ENCODE measurements around the gene GLRX5. TPM values are rescaled to one million over a fixed set of nuclear protein-coding genes. Genes with fewer than 3 reads are reported as not detected.
A peak's percentile ranks its signal among the peaks of the same experiment; 100 is the strongest.

GLRX5 gene
- total RNA-seq, 2 donors from 2014 or later = 14.8 to 17.7 TPM

- H3K9me3 ChIP-seq (ENCODE audit: control insufficient read depth, low read length, poor library complexity, severe bottlenecking) = no peaks in the 10 kb centered on the region
- Mint-ChIP-seq H3K27me3 (no peaks in the 10 kb centered on the region), H3K4me1 (peaks cover 40% of the 10 kb centered on the region), H3K4me3 (no peak overlapping the region), H3K27ac (no peak overlapping the region), H3K36me3 (ENCODE audit: low read depth) (no peaks in the 10 kb centered on the region)
- DNase-seq (no peak), ATAC-seq (no peak)
Measured at GRCh38 chr14:95537298-95538089, 2.6 kb downstream of the GLRX5 start.

- ATAC-seq (no peak), DNase-seq (no peak)
- H3K27ac Mint-ChIP-seq = no peak overlapping the region
- no peaks in the 10 kb centered on the region for H3K27me3 Mint-ChIP-seq
- no peak overlapping the region for H3K4me3 Mint-ChIP-seq
- H3K9me3 ChIP-seq (ENCODE audit: control insufficient read depth, low read length, poor library complexity, severe bottlenecking) = no peaks in the 10 kb centered on the region
- no peaks in the 10 kb centered on the region for H3K36me3 Mint-ChIP-seq (ENCODE audit: low read depth)
- H3K4me1 Mint-ChIP-seq = peaks cover 29% of the 10 kb centered on the region
Measured at GRCh38 chr14:95538801-95539509, 4.1 kb downstream of the GLRX5 start.

GRCh38 chr14:95540236-95540855, 5.5 kb downstream of the GLRX5 start:
- no peaks in the 10 kb centered on the region for H3K36me3 Mint-ChIP-seq (ENCODE audit: low read depth)
- peak overlapping the region; percentile 73 for H3K27ac Mint-ChIP-seq
- DNase-seq (no peak), ATAC-seq (no peak)
- H3K4me3 Mint-ChIP-seq = no peak overlapping the region
- peaks cover 23% of the 10 kb centered on the region for H3K4me1 Mint-ChIP-seq
- no peaks in the 10 kb centered on the region for H3K9me3 ChIP-seq (ENCODE audit: control insufficient read depth, low read length, poor library complexity, severe bottlenecking)
- H3K27me3 Mint-ChIP-seq = no peaks in the 10 kb centered on the region

- H3K9me3 ChIP-seq (ENCODE audit: control insufficient read depth, low read length, poor library complexity, severe bottlenecking) = no peaks in the 10 kb centered on the region
- H3K4me1 Mint-ChIP-seq = peaks cover 15% of the 10 kb centered on the region
- H3K27ac Mint-ChIP-seq = peak overlapping the region; percentile 73
- H3K36me3 Mint-ChIP-seq (ENCODE audit: low read depth) = no peaks in the 10 kb centered on the region
- no peak for ATAC-seq
- H3K27me3 Mint-ChIP-seq = no peaks in the 10 kb centered on the region
- DNase-seq = no peak
- H3K4me3 Mint-ChIP-seq = no peak overlapping the region
Measured at GRCh38 chr14:95541346-95541745, 6.5 kb downstream of the GLRX5 start.

GRCh38 chr14:95541932-95542930, 7.4 kb downstream of the GLRX5 start:
- no peak for DNase-seq
- H3K9me3 ChIP-seq (ENCODE audit: control insufficient read depth, low read length, poor library complexity, severe bottlenecking) = no peaks in the 10 kb centered on the region
- H3K36me3 Mint-ChIP-seq (ENCODE audit: low read depth) = no peaks in the 10 kb centered on the region
- H3K27ac Mint-ChIP-seq = peak overlapping the region; percentile 16
- ATAC-seq = no peak
- no peak overlapping the region for H3K4me3 Mint-ChIP-seq
- no peaks in the 10 kb centered on the region for H3K27me3 Mint-ChIP-seq
- peaks cover 14% of the 10 kb centered on the region for H3K4me1 Mint-ChIP-seq

- no peaks in the 10 kb centered on the region for H3K27me3 Mint-ChIP-seq
- no peaks in the 10 kb centered on the region for H3K36me3 Mint-ChIP-seq (ENCODE audit: low read depth)
- no peak for DNase-seq
- peaks cover 9% of the 10 kb centered on the region for H3K4me1 Mint-ChIP-seq
- no peak overlapping the region for H3K4me3 Mint-ChIP-seq
- H3K9me3 ChIP-seq (ENCODE audit: control insufficient read depth, low read length, poor library complexity, severe bottlenecking) = no peaks in the 10 kb centered on the region
- no peak for ATAC-seq
- H3K27ac Mint-ChIP-seq = no peak overlapping the region
Measured at GRCh38 chr14:95543021-95543420, 8.2 kb downstream of the GLRX5 start.

GRCh38 chr14:95544588-95544987, 9.7 kb downstream of the GLRX5 start:
- DNase-seq (no peak), ATAC-seq (no peak)
- Mint-ChIP-seq H3K36me3 (ENCODE audit: low read depth) (no peaks in the 10 kb centered on the region), H3K27ac (no peak overlapping the region), H3K27me3 (no peaks in the 10 kb centered on the region), H3K4me1 (peaks cover 2% of the 10 kb centered on the region), H3K4me3 (no peak overlapping the region)
- no peaks in the 10 kb centered on the region for H3K9me3 ChIP-seq (ENCODE audit: control insufficient read depth, low read length, poor library complexity, severe bottlenecking)

GRCh38 chr14:95545515-95546168, 10.8 kb downstream of the GLRX5 start:
- Mint-ChIP-seq H3K27me3 (no peaks in the 10 kb centered on the region), H3K27ac (no peak overlapping the region), H3K4me3 (no peak overlapping the region), H3K36me3 (ENCODE audit: low read depth) (no peaks in the 10 kb centered on the region), H3K4me1 (peaks cover 2% of the 10 kb centered on the region)
- H3K9me3 ChIP-seq (ENCODE audit: control insufficient read depth, low read length, poor library complexity, severe bottlenecking) = no peaks in the 10 kb centered on the region
- DNase-seq (no peak), ATAC-seq (no peak)

GRCh38 chr14:95547272-95547625, 12.4 kb downstream of the GLRX5 start:
- Mint-ChIP-seq H3K4me1 (peaks cover 2% of the 10 kb centered on the region), H3K27ac (no peak overlapping the region), H3K27me3 (no peaks in the 10 kb centered on the region), H3K4me3 (no peak overlapping the region), H3K36me3 (ENCODE audit: low read depth) (no peaks in the 10 kb centered on the region)
- H3K9me3 ChIP-seq (ENCODE audit: control insufficient read depth, low read length, poor library complexity, severe bottlenecking) = no peaks in the 10 kb centered on the region
- ATAC-seq (no peak), DNase-seq (no peak)

- ATAC-seq = no peak
- no peaks in the 10 kb centered on the region for H3K36me3 Mint-ChIP-seq (ENCODE audit: low read depth)
- no peak overlapping the region for H3K4me3 Mint-ChIP-seq
- DNase-seq = no peak
- peaks cover 2% of the 10 kb centered on the region for H3K4me1 Mint-ChIP-seq
- H3K27me3 Mint-ChIP-seq = no peaks in the 10 kb centered on the region
- H3K9me3 ChIP-seq (ENCODE audit: control insufficient read depth, low read length, poor library complexity, severe bottlenecking) = no peaks in the 10 kb centered on the region
- no peak overlapping the region for H3K27ac Mint-ChIP-seq
Measured at GRCh38 chr14:95547626-95548327, 12.9 kb downstream of the GLRX5 start.

- no peaks in the 10 kb centered on the region for H3K36me3 Mint-ChIP-seq (ENCODE audit: low read depth)
- DNase-seq (no peak), ATAC-seq (no peak)
- no peak overlapping the region for H3K4me3 Mint-ChIP-seq
- H3K9me3 ChIP-seq (ENCODE audit: control insufficient read depth, low read length, poor library complexity, severe bottlenecking) = no peaks in the 10 kb centered on the region
- no peak overlapping the region for H3K27ac Mint-ChIP-seq
- H3K4me1 Mint-ChIP-seq = peaks cover 2% of the 10 kb centered on the region
- H3K27me3 Mint-ChIP-seq = no peaks in the 10 kb centered on the region
Measured at GRCh38 chr14:95548328-95548929, 13.6 kb downstream of the GLRX5 start.

Measured in T-helper 17 cell (primary cell).